ENCODE data around the gene SMYD3. TPM values are rescaled to one million over a fixed set of nuclear protein-coding genes. Genes with fewer than 3 reads are reported as not detected.
"Not testable (repeated sequence)": the region's sequence is repeated elsewhere in the genome, so short reads cannot be mapped to it uniquely, and the experiment has no call there.

The SMYD3 gene
- total RNA-seq, 1 donor from 2014 or later, result 23.5 TPM

- DNase-seq, result peak; percentile 61
These were observed 439.5 kb downstream of the SMYD3 start for GRCh38 chr1:246067432-246068216.

DNA sequence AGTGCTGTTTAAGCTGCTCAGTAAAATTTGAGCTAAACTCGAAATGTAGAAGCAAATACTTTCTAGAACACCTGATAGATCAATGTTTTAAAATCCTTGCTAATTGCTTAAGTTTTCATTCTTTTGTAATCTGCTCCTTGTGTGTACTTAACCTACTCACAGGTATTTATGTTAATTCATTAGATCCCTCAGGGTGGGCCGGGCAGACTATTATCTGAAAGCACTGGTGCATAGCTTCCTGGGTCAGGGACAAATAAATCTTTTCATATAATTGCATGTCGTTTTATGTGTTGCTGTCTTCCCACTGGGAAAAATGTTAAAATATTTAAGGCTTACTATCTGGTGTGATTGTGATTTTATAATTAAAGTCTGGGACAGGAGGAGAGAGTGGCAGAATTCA, 440.5 kb downstream of the SMYD3 start:
- no peak for DNase-seq

DNA sequence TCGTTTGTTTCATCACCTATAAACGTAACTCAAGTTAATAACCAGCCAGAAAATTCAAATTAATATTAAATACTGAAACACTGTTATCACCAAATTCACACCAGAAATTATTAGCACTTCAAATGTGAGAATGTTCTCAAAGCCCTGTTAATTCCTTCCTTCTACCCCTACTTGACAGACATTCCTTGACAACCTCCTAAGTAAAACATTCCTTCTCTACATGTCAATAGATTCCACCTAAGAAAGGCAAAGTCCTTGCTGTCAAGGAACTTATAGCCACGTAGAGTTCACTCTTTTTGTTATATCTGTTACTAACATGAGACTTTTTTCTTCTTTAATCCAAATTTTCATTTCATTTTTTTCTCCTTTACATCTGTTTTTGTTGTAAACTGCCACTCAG, 441.5 kb downstream of the SMYD3 start:
- no peak for DNase-seq

DNA sequence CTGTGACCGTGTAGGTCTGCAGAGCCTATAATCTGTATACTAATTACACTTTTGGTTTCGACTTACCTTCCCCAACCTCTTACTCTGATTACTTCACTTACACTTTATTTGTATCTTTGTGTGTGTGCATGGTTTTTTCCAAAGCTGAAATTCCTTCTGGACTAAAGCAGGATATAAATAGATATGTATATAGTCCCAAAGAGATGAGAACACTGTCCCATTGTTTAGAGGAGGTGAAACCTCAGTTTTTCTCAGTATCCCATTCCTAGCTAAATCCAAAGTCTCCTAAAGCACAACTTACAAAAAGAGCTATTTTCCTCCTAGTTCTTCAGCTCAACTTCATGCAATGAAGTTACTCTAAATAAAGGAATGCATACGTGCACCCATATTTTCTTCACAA, 442.2 kb downstream of the SMYD3 start:
- DNase-seq, result no peak

GRCh38 chr1:246063013-246063616, 444.0 kb downstream of the SMYD3 start:
- no peak for DNase-seq

GRCh38 chr1:246058466-246058865, 448.6 kb downstream of the SMYD3 start:
- DNase-seq, result no peak

GRCh38 chr1:246052603-246053002, 454.5 kb downstream of the SMYD3 start:
- no peak for DNase-seq

- no peak for DNase-seq
These were observed 455.1 kb downstream of the SMYD3 start for GRCh38 chr1:246051909-246052518.

GRCh38 chr1:246048693-246049092, 458.4 kb downstream of the SMYD3 start:
- no peak for DNase-seq

DNA sequence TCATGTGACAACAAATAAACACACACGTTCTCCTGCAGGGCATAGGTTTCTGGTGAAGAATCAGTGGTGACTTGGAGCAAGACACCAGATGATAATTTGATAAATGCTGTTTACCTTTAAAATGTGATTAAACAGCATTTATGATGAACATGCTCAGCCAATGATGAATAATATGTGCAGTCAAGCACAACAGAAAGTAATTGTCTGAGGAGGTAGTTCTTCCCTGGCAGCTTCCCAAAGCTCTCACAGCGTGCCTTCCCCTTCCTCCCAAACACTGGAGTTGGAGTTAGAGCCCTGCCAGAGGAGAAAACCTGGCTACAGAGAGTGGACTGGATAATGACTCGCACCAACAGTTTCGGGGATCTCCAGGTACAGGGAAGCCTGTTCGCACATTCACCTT, 463.5 kb downstream of the SMYD3 start:
- no peak for DNase-seq

- DNase-seq, result no peak
These were observed 465.7 kb downstream of the SMYD3 start for GRCh38 chr1:246041360-246041759.

- no peak for DNase-seq
These were observed 466.7 kb downstream of the SMYD3 start for GRCh38 chr1:246040200-246040890.

GRCh38 chr1:246039584-246039983, 467.5 kb downstream of the SMYD3 start:
- peak; percentile 10 for DNase-seq

GRCh38 chr1:246037832-246038231, 469.2 kb downstream of the SMYD3 start:
- no peak for DNase-seq

DNA sequence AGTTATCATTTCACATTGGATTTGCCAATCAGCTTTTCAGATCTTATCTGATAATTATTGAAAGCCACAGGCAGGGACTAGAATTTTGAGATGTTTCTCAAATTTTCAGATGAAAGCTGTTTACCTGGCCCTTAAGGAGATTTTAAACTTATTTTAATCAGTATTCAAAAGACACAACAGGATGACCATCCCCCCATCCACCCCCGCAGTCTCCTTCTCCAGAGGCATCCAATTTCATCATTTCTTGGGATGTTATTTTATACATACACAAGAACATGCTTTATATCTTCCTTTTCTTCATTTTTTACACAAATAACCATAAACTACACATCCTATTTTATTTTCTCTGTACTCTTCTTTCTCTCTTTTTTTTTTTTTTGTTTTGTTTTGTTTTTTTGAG, 470.9 kb downstream of the SMYD3 start:
- DNase-seq, result no peak

- peak; percentile 51 for DNase-seq
These were observed 472.0 kb downstream of the SMYD3 start for GRCh38 chr1:246035060-246035541.

DNA sequence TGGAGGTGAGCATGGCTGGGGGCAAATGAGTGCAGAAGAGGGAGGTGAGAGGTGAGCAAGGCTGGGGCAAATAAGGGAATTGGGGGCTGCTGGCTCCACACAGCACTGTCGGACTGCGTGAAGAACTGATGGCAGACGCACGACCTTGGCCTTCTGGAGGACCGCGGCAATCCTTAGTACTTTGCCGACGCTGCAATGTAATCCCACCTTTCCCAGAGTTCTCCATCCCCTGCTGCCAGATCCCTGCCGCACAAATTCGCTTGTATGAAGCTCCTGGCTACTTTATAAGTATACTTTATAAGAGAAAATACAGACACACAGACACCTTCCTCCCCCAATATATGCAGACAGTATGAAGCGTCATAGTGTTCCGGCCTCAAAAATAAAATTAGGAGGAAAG, 472.4 kb downstream of the SMYD3 start:
- no peak for DNase-seq

DNA sequence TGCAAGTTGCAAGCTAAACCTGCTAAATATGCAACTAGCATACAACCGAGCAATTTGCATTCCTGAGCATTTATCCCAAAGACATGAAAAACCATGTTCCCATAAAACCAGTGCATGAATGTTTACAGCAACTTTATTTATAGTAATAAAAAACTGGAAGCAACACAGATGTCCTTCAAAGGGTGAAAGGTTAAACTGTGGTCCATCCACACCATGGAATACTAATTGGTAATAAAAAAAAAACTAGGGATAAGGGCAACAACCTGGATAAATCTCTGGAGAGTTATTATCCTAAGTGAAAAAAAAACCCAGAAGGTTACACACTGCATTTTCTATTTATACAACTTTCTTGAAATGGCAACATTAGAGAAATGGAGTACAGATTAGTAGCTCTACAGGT, 474.1 kb downstream of the SMYD3 start:
- DNase-seq, result no peak

GRCh38 chr1:246032031-246032551, 475.0 kb downstream of the SMYD3 start:
- DNase-seq, result no peak

GRCh38 chr1:246029616-246030015, 477.5 kb downstream of the SMYD3 start:
- no peak for DNase-seq

DNA sequence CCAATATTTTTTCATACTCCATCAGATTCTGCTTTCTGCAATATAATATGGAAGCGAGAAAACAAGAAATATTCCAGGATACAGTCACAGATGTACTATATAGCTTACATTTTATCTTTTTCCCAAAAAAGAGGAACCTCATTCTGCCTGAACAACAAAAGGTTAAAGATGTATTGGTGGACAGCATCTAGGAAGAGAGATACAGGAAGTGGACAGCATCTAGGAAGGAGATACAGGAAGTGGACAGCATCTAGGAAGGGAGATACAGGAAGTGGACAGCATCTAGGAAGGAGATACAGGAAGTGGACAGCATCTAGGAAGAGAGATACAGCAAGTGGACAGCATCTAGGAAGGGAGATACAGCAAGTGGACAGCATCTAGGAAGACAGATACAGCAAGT, 483.0 kb downstream of the SMYD3 start:
- DNase-seq, result not testable (repeated sequence)

- no peak for DNase-seq
These were observed 486.7 kb downstream of the SMYD3 start for GRCh38 chr1:246020211-246020954.

All from tongue (tissue), 2 donors.